Posterior cingulate gyrus (tissue), 11 donors: Measurements from ENCODE around the gene PLD1.
"Not testable (repeated sequence)": the region's sequence is repeated elsewhere in the genome, so short reads cannot be mapped to it uniquely, and the experiment has no call there.

Experiments used
- DNase-seq, 10 donors: peaks; one replicate each; pipeline versions ENCODE4 v3.0.0 to v3.0.0-alpha.2; 2020 to 2021; ENCODE audit warnings: mixed read lengths in 3 of 10
- intact Hi-C: fragments of 100-400 bp; cut with DNase I; formaldehyde crosslinking; loops from one replicate; pipeline ENCODE4 v1.15.1; 2023

Gene PLD1, protein sequence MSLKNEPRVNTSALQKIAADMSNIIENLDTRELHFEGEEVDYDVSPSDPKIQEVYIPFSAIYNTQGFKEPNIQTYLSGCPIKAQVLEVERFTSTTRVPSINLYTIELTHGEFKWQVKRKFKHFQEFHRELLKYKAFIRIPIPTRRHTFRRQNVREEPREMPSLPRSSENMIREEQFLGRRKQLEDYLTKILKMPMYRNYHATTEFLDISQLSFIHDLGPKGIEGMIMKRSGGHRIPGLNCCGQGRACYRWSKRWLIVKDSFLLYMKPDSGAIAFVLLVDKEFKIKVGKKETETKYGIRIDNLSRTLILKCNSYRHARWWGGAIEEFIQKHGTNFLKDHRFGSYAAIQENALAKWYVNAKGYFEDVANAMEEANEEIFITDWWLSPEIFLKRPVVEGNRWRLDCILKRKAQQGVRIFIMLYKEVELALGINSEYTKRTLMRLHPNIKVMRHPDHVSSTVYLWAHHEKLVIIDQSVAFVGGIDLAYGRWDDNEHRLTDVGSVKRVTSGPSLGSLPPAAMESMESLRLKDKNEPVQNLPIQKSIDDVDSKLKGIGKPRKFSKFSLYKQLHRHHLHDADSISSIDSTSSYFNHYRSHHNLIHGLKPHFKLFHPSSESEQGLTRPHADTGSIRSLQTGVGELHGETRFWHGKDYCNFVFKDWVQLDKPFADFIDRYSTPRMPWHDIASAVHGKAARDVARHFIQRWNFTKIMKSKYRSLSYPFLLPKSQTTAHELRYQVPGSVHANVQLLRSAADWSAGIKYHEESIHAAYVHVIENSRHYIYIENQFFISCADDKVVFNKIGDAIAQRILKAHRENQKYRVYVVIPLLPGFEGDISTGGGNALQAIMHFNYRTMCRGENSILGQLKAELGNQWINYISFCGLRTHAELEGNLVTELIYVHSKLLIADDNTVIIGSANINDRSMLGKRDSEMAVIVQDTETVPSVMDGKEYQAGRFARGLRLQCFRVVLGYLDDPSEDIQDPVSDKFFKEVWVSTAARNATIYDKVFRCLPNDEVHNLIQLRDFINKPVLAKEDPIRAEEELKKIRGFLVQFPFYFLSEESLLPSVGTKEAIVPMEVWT

DNA sequence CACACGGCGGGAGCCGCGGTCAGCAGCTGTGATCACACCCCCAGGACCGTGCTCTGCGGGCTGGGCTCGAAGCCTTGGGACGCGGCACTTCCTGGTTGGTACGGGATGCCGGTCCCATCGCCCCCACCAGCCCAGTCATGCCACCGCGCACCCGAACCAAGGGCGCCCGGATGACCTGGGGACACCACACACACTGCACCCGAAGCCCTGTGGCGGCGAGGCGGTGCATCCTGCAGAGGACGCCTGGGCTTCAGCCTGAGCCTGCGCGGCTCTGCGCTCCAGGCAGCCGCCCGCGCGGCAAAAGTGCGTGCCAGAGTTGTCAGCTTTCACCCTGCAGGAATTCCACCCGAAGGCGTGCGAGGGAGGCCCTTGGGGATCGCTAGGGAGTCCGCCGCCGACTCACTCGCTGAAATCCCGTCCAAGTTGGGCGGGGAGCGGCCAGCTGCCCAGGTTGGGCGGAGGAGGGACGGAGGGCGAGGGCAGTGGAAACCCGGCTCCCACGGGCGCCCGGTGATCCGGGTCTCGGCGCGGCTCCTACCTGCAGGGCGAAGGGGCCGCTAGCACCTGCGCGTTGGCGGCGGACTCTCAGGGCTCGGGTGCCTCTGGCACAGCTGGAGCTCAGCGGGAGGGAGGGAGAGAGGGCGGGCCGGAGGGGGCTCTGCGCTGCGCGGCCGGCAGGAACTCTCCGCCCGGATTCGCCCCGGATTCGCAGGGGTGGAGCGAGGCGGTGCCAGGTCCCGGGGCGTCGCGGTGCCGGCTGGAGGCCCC, at the start of gene PLD1:
TSS of gene PLD1 (minus strand) at position 623 of the 768 bp plus-strand sequence. CDS start 72,432 bp downstream, outside the sequence.
- intact Hi-C loops, result no loop called here
- DNase-seq, result peak; percentile 61 to 97 (median 74)

DNA sequence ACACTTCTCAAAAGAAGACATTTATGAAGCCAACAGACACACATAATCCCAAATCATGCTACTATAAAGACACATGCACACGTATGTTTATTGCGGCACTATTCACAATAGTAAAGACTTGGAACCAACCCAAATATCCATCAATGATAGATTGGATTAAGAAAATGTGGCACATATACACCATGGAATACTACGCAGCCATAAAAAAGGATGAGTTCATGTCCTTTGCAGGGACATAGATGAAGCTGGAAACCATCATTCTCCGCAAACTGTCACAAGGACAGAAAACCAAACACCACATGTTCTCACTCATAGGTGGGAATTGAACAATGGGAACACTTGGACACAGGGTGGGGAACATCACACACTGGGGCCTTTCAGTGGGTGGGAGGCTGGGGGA, 48.5 kb upstream of the PLD1 start:
- DNase-seq, intact Hi-C loops: not testable (repeated sequence)

DNA sequence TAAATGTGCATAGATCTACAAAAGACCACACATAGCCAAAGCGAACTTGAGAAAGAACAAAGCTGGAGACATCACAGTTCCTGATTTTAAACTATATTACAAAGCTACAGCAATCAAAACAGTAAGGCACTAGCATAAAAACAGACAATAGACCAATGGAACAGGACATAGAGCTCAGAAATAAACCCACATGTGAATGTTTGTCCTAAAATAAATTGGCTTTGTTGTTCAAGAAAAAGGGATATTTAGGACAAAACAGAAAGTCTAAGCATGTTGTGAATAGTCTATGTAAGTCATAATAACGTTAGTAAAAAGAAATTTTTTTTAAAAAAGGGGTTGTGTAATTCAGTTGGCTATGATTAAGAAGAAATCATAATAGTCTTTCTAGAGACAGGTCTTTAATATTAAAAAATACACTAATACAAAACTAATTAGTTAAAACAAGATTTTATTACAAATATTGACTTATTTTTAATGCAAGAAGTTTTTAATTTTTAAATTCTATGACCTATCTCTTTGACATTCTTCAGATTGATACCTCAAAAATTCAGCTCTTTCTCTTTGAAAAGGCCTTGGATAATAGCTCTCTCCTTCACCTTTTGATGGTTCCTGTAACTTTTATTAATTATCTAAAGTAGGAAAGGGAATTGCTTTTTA, 44.5 kb upstream of the PLD1 start:
- intact Hi-C loops, result no loop called here

DNA sequence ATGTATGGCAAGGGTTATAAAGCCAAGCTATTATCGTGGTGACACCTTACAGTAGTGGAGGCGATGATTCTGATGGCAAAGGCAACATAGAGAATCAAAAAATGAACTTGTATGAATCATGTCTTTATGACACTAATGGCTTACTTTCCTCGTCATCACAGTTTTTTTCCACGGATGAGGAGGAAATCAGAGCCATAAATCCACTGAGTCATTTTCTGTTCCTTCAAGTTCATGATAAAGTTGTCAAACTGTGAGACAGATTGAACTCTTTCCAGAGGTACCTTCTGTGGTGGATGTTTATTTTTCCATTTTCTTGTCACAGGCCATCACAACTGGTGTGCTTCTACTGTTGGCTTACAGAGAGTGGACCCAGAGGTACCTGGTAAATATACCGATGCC, 41.4 kb upstream of the PLD1 start:
- DNase-seq, result no peak
- intact Hi-C loops, result no loop called here

More for the DNA sequence above, 44.5 kb upstream of the PLD1 start:
- DNase-seq, result no peak

DNA sequence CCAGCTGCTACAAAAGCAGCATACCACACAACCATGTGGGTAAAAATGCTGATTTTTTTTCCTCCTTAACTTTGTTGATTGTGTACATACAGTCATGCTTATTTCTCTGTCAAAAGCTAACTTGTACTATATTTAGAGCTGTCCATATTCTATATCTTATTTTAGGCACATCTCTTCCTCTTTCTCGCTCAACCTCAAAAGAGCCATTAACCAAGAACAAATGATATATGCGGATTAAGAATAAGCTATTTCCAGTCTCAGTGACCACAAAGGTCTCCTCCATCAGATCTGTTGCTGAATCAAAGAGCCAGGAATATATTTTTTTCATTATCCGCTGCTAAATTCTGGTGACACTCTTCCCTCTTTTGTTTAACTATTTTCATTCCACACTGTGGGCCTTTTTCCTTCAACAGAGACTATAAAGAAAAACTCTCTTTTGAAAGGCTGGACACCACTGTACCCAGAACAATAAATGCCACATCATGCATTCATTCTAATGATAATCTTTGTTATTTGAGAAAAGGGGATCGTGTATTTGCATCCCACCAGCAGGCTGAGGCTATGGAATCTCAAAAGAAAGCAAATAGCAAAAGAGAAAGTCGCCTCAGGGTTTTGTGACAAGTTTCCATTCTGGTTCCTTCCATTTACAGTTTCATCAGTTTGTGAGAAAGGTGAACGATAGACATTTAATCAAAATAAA, 40.8 kb upstream of the PLD1 start:
- no peak for DNase-seq
- intact Hi-C loops, result no loop called here

DNA sequence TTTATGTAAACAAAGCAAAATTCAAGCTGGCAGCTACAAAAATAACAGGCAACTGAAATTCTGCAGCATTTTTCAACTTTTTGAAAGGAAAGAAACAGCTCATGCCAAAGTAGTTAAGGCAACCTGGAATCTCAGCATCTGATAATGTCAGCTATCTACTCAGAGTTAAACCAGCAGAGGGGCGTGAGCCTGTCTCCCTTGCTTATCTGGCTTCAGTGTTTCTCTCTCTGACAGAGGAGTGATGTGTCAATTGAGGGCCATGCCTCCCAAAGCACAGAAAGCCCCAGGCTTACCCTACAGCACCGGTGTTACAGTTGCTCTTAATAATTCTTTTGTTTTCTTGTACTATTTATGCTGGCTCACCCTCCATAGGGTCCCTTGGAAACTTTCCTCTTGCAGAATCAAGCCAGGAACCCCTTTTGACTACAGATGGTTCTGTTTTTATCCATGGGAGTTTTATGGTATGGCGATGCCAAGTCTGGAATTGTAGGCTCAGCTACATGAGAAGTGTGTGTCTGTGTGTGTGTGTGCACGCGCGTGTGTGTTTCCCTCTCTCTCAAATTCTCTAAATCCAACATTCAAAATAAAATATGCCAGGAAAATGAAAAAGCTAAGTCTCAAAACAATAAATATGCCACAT, 40.2 kb upstream of the PLD1 start:
- DNase-seq, result no peak
- intact Hi-C loops, result no loop called here

DNA sequence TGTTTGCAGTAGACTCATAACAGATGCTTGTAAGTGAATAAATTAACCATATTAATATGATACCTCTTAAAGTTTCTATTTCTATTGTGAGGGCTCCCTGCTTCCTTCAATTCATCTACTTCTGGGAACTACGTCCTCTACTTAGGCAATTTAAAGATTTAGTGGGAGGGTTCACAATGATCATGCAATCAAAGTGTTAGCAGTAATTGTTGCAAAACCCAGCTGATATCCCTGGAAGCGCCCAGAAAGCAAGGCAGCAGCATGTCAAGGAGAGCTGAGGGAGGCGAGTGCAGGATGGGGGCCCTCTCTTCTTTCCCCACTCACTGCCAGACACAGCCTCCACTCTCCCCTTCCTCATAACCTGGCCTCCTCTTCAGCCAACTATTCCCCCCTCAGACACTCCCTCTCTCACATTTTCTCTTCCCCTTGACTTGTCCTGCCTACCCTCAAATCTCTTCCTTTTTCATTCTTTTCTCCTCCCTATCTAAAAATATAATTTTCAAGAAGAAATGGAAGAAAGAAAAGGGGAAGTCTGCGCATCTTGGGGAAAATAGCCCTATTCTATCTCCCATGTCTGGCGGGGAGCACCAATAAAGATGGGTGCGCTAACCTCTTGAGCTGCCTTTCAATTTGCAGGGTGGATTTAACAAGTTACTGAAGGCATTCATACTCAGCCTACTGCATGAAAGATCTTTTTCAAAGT, 39.5 kb upstream of the PLD1 start:
- intact Hi-C loops, result loop anchor here (10.0 kb wide), 1 partner anchor 185 kb away; the partner anchor contains the start of gene FNDC3B
- DNase-seq, result no peak

DNA sequence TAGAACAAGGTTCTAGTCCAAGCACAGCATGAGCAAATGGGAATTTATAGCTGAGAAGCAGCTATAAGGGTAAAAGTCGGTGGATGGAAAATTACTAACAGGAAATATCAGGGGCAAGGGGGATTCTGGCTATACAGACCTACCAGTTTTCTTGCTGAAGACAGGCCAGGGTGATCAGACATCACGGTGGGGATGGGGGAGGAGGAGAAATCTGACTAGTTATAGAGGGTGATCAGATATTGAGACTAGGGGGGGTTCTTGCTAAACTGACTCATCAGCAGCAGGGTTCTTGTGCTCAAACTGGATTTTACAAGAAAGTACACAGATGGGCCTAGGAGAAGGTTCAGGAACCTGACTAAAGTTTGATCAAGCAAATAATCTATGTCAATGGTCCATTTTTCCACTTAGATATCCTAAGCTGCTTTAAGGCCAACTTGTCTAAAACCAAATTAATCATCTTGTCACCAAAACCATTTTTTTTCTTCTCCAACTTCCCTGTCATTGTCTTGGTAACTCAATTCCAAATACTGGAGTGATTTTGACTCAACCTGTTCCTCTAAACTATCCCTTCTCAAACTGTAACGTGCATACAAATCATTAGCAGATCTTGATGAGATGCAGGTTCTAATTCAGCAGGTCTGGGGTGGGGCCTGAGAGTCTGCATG, 37.4 kb upstream of the PLD1 start:
- DNase-seq, result no peak
- intact Hi-C loops, result loop anchor here (10.0 kb wide), 1 partner anchor 187 kb away; the partner anchor contains the start of gene FNDC3B

DNA sequence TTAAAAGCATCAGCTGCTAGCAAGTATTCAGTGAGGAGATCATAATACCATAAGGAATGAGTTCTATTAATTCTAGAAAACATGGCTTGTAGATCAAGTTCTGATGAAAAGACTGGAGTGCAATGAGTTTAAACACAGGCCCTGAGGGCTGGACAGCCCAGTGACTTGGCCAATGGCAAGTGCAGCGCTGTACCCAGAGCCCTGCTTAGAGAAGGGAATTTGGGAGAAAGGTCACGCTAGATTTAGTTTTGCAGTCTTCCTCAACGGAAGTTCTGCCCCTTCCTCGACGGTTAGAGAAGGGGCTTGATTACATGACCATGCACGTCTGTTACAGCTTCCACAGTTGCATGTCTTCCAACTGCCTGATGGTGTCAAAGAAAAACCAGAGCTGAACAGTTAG, 36.9 kb upstream of the PLD1 start:
- no peak for DNase-seq
- intact Hi-C loops, result loop anchor here (10.0 kb wide), 1 partner anchor 188 kb away; the partner anchor contains the start of gene FNDC3B

DNA sequence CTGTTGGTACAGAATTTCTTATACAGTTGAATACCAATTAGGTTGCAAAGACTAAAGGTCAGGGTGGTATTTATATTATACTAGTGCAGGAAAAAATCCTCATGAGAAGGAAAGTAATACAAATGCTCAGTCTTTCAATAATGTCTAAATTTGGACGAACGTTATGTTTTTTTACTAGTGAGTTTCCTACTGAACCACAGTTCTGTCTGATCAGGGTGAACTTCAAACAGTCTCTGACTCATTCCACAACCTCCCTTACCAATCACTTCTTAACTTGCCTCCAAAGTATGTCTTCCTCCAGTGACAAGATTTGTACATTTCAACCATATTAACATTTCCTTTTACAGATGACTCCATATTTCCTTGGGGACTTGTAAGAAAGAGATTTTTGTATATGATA, 36.3 kb upstream of the PLD1 start:
- intact Hi-C loops, result loop anchor here (10.0 kb wide), 1 partner anchor 188 kb away; the partner anchor contains the start of gene FNDC3B
- no peak for DNase-seq

DNA sequence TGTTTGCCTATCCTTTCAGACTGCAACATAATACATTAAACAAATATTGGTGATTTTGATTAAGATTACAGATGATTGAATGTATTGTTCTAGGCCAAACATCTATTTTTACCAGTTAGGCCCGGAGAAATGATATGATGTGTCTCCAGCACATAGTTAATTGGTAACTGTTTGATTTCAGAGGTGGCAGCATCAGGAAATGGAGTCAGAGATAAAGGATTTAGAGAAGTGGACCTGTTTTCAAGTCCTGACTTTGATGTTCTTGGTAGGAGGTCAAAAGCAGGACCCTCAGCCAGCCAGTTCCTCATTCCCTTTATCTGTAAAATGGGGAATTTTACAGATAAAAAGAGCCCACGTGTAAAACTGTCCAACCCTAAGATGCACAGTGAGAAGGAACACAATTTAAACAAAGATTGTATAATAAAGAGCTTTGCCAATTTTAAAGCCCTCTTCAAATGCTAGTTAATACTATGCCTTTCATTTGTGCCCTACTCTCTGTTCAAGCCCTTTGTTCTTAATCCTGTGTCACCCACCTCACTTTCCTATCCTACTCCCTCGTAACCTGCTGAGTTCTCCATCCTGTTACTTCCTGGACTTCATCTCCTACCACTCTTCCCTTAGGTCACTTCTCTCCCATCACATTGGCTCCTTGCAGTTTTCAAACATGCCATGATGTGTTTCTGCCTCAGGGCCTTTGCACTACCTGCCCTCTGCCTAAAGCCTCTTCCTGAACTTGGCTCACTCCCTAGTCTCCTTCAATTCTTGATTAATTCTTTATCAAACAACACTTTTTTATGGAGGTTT, 35.4 kb upstream of the PLD1 start:
- intact Hi-C loops, result loop anchor here (10.0 kb wide), 1 partner anchor 189 kb away; the partner anchor contains the start of gene FNDC3B
- no peak for DNase-seq

DNA sequence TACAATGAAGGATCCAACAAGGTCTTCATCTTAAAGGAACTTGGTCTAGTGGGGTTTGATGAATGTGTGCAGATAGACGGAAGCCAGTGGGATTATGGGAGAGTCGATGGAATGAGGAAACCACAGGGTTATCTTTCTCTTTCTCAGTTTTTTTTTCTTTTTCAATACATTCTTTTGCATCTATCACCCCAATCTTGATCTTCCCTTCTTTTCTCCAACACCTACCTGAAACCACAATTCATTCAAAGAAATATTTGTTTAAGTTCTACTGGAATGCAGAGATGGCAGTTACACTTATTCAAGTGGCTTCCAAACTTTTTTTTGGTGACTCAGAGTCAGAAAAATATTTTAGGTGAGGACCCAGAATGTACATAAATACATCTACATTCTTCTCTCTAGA, 34.6 kb upstream of the PLD1 start:
- intact Hi-C loops, result loop anchor here (10.0 kb wide), 1 partner anchor 190 kb away; the partner anchor contains the start of gene FNDC3B
- DNase-seq, result no peak

DNA sequence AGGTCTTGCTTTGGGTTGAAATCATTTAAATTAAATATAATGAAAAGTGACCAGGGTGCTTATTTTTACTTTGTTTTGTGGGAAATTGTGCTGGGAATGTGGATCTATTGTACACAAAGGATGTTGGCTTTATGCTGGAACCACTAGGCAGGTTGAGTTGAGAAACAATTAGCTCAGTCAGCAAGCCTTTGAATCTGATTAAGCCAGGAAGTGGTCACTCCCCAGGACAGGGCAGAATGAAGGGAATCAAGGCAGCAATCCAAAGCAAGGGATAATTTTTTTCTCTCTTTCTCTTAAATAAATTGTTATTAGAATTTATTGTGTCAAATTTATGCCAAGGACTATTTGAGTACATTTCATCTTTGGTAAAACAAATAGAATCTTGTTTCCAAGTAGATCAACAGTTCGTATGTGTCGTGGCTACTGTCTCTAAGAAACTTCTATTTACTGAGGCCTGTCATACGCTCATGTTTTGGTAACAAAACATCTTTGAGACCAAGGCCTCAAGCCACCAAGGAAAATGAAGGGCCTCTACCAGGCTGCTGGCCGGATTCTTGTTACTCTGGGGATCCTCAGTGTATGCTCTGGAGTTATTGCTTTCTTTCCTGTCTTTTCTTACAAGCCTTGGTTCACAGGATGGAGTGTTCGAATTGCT, 32.7 kb upstream of the PLD1 start, which contains the start of gene TMEM212:
TSS of gene TMEM212 (plus strand) at position 486 of the 655 bp plus-strand sequence. CDS start at position 521, 35 bp downstream.
- DNase-seq, result no peak
- intact Hi-C loops, result loop anchor here (10.0 kb wide), 1 partner anchor 192 kb away; the partner anchor contains the start of gene FNDC3B

DNA sequence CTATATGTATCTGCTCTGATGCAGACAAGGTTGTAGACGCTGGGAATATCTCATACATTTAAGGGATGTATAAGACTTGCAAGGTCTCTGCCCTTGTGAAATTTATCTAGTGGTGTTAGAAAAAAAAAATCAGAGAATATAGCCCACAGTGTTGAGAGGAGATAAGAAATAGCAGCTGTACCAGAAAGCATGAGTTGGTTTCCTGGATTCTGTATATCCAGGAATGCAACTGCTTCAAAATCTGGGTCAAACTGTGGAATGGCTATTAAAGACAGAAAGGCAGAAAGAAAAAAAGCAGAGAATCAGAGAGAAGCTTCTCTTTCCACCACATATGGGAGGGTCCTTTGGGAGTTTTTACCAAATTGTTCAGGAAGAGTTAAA, 31.3 kb upstream of the PLD1 start:
- intact Hi-C loops, result loop anchor here (10.0 kb wide), 1 partner anchor 193 kb away; the partner anchor contains the start of gene FNDC3B
- DNase-seq, result no peak
